GM12878 (cell line): ENCODE data around the gene PCDHA4.

Source experiments
- CBX5 ChIP-seq: sonication (generic); IDR thresholded peaks from 2 replicates; pipeline ENCODE4 v1.6.1; 2016; ENCODE audit warnings: low read depth, moderate library complexity, mild to moderate bottlenecking, inconsistent platforms
- CHD4 ChIP-seq: fragments of 200-600 bp; sonication (generic); IDR thresholded peaks from 2 replicates; pipeline ENCODE4 v1.6.1; 2016; ENCODE audit warnings: mild to moderate bottlenecking
- CTCF ChIP-seq, 3 experiments: IDR thresholded peaks in 2 of 3; conservative IDR thresholded peaks in 1 of 3; 2 replicates each; pipeline ENCODE4 v1.5.1; 2011; ENCODE audit warnings: low read depth in 3 of 3, low read length in 3 of 3, mild to moderate bottlenecking in 3 of 3, control low read depth in 2 of 3, moderate library complexity in 2 of 3, inconsistent platforms in 1 of 3, mixed read lengths in 1 of 3; ENCODE audit not compliant: control insufficient read depth in 2 of 3, insufficient read depth in 1 of 3; ENCODE audit errors: extremely low read depth in 1 of 3
- GABPA ChIP-seq: IDR thresholded peaks from 2 replicates; pipeline ENCODE4 v1.6.1; 2014; ENCODE audit warnings: antibody characterized with exemption, low read depth, mild to moderate bottlenecking, inconsistent platforms
- NFXL1 ChIP-seq: fragments of 450-650 bp; IDR thresholded peaks from 2 replicates; pipeline ENCODE4 v1.6.1; 2017; ENCODE audit warnings: antibody characterized with exemption, mild to moderate bottlenecking, borderline replicate concordance
- POLR2A ChIP-seq: IDR thresholded peaks from 2 replicates; pipeline ENCODE4 v1.6.1; 2011; ENCODE audit warnings: low read depth, mild to moderate bottlenecking, low read length
- RAD21 ChIP-seq: IDR thresholded peaks from 2 replicates; pipeline ENCODE4 v1.6.1; 2011; ENCODE audit warnings: mild to moderate bottlenecking, low read depth, low read length, moderate library complexity; ENCODE audit not compliant: insufficient read depth
- RCOR1 ChIP-seq: conservative IDR thresholded peaks from 2 replicates; pipeline ENCODE4 v1.6.1; 2012; ENCODE audit warnings: low read depth, low read length, improper control_type of control experiment
- ZBTB33 ChIP-seq: fragments of 450-650 bp; IDR thresholded peaks from 2 replicates; pipeline ENCODE4 v1.6.1; 2017; ENCODE audit warnings: mild to moderate bottlenecking

GRCh38 chr5:140828362-140828737 is 21.5 kb downstream of the PCDHA4 start:
- TF ChIP-seq CBX5 (no peak), NFXL1 (no peak), RCOR1 (no peak), POLR2A (no peak), CHD4 (no peak), RAD21 (no peak), GABPA (no peak), CTCF (IDR thresholded peaks at IDR 0.05 in 2 of 3, conservative IDR thresholded peaks at IDR 0.05 in 1 of 3; ENCODE audit: control insufficient read depth in 2 of 3, extremely low read depth in 1 of 3, insufficient read depth in 1 of 3, low read depth in 3 of 3, low read length in 3 of 3) (no peak), ZBTB33 (no peak)
